Brain microvascular endothelial cell (primary cell): ENCODE data around the gene BDKRB1.
A peak's percentile ranks its signal among the peaks of the same experiment; 100 is the strongest.

Experiments used
- DNase-seq: peaks from one replicate; pipeline ENCODE4 v3.0.0-alpha.2; 2020
- H3K27ac ChIP-seq: fragments of 250-450 bp; sonication (Bioruptor Pico); 2 replicates; pipeline ENCODE4 v1.5.1; 2020; ENCODE audit warnings: mild to moderate bottlenecking, moderate library complexity
- H3K27me3 ChIP-seq: fragments of 250-450 bp; sonication (Bioruptor Pico); replicated peaks from 2 replicates; pipeline ENCODE4 v1.5.1; 2020; ENCODE audit warnings: mild to moderate bottlenecking
- H3K36me3 ChIP-seq: fragments of 250-450 bp; sonication (Bioruptor Pico); replicated peaks from 2 replicates; pipeline ENCODE4 v1.5.1; 2020; ENCODE audit warnings: mild to moderate bottlenecking
- H3K4me3 ChIP-seq: 2 replicates; pipeline ENCODE4 v1.5.1; 2011; ENCODE audit warnings: low read depth, mild to moderate bottlenecking, control low read depth, low read length, moderate library complexity
- in situ Hi-C: cut with HindIII; loops from 2 replicates; pipeline ENCODE4 v1.10.0; 2017; ENCODE audit warnings: low sequenced_read_pairs, low pct_ligation_motif_present
- TF ChIP-seq, protein P1 (sequence below): IDR thresholded peaks from 2 replicates; pipeline ENCODE4 v1.5.1; 2011; ENCODE audit warnings: low read depth, mild to moderate bottlenecking, moderate library complexity, low read length, control low read depth, inconsistent platforms; ENCODE audit errors: missing control alignments

BDKRB1 gene

DNA sequence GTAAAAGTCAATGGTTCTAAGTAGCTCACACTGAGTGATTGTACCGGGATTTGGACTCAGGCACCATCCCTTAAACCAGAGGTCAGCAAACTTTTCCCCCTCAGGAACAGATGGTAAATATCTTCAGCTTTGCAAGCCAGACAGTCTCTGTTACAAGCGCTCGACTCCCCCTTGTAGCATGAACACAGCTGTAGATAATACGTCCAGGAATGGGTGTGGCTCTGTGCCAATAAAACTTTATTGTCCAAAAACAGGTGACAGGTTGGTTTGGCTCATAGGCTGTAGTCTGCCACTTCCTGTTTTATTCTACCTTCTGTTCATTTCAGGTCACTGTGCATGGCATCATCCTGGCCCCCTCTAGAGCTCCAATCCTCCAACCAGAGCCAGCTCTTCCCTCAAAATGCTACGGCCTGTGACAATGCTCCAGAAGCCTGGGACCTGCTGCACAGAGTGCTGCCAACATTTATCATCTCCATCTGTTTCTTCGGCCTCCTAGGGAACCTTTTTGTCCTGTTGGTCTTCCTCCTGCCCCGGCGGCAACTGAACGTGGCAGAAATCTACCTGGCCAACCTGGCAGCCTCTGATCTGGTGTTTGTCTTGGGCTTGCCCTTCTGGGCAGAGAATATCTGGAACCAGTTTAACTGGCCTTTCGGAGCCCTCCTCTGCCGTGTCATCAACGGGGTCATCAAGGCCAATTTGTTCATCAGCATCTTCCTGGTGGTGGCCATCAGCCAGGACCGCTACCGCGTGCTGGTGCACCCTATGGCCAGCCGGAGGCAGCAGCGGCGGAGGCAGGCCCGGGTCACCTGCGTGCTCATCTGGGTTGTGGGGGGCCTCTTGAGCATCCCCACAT is 7.6 kb downstream of the BDKRB1 start:
- DNase-seq: no peak
- no peaks in the 10 kb centered on the region for H3K27me3 ChIP-seq
- H3K27ac ChIP-seq: no peak overlapping the region
- H3K4me3 ChIP-seq: no peak overlapping the region
- in situ Hi-C loops: no loop called here
- TF ChIP-seq, protein P1, sequence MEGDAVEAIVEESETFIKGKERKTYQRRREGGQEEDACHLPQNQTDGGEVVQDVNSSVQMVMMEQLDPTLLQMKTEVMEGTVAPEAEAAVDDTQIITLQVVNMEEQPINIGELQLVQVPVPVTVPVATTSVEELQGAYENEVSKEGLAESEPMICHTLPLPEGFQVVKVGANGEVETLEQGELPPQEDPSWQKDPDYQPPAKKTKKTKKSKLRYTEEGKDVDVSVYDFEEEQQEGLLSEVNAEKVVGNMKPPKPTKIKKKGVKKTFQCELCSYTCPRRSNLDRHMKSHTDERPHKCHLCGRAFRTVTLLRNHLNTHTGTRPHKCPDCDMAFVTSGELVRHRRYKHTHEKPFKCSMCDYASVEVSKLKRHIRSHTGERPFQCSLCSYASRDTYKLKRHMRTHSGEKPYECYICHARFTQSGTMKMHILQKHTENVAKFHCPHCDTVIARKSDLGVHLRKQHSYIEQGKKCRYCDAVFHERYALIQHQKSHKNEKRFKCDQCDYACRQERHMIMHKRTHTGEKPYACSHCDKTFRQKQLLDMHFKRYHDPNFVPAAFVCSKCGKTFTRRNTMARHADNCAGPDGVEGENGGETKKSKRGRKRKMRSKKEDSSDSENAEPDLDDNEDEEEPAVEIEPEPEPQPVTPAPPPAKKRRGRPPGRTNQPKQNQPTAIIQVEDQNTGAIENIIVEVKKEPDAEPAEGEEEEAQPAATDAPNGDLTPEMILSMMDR: no peak
- H3K36me3 ChIP-seq: no peaks in the 10 kb centered on the region

DNA sequence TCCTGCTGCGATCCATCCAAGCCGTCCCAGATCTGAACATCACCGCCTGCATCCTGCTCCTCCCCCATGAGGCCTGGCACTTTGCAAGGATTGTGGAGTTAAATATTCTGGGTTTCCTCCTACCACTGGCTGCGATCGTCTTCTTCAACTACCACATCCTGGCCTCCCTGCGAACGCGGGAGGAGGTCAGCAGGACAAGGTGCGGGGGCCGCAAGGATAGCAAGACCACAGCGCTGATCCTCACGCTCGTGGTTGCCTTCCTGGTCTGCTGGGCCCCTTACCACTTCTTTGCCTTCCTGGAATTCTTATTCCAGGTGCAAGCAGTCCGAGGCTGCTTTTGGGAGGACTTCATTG is 8.2 kb downstream of the BDKRB1 start:
- no peak for DNase-seq
- Histone ChIP-seq H3K27ac (no peak overlapping the region), H3K27me3 (no peaks in the 10 kb centered on the region), H3K36me3 (no peaks in the 10 kb centered on the region), H3K4me3 (no peak overlapping the region)
- in situ Hi-C loops: no loop called here
- TF ChIP-seq, protein P1: no peak

DNA sequence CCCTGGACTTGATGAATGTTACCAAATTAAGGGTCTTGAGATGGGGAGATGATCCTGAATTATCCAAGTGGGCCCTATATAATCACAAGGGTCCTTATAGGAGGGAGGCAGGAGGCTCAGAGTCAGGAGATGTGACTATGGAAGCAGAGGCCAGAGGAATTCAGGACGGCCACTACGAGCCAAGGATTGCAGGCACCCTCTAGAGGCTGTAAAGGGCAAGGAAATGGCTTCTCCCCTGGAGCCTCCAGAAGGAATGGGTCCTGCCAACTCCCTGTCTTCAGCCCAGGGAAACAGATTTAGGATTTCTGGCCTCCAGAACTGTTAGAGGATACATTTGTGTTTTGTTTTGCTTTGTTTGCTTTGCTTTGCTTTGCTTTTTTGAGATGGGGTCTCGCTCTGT is 8.8 kb downstream of the BDKRB1 start:
- Histone ChIP-seq H3K4me3 (no peak overlapping the region), H3K27ac (no peak overlapping the region), H3K27me3 (no peaks in the 10 kb centered on the region), H3K36me3 (no peaks in the 10 kb centered on the region)
- TF ChIP-seq, protein P1: peak; percentile 48
- in situ Hi-C loops: no loop called here
- DNase-seq: peak; percentile 39

DNA sequence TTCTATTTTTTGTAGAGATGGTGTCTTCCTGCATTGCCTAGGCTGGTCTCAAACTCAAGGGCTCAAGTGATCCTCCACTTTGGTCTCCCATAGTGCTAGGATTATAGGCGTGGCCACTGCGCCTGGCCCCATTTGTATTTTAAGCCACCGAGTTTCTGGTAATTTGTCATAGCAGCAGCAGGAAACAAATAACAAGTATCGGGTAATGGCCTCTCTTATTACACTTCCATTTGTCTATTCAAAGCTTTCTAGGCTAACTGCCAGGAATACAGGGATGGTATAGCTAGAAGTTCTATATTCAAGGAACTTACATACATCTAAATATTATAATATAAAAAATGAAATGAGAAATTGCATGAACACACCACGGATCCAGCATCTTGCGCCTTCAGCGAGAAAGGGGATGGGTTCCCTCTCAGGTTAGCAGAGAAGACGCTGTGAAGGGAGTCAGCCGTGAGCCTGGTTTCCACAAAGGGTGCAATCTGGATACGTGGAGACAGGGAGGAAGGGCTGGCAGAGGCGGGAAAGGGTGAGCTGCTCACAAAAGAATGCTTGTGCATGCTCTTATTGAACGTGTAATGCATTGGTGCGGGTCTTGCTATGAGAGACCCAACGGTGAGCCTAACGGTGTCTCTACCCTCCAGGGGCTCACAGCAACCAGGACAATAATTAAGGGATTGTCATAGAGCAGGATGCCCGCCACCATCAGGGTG is 9.5 kb downstream of the BDKRB1 start:
- H3K4me3 ChIP-seq: no peak overlapping the region
- H3K27me3 ChIP-seq: no peaks in the 10 kb centered on the region
- H3K36me3 ChIP-seq: no peaks in the 10 kb centered on the region
- TF ChIP-seq, protein P1: no peak
- in situ Hi-C loops: no loop called here
- DNase-seq: no peak
- H3K27ac ChIP-seq: no peak overlapping the region

DNA sequence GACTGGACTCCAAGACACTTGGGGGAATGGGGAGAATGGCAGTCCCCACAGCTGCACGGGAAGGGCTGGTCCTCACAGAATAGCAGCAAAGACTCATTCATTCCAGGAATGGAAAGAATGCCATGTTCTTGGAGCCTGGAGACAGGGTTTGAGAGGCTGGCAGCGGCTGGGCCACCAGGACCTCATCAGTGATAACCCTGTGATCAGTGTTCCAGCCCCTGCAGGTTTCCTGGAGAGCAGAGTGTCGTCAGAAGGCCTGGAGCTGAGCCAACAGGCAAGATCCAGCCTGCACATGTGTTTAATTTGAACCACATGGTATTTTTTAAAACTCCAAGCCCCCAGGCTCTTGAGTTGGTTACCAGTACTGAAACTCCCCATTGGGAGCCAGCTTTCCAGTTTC is 11.3 kb downstream of the BDKRB1 start:
- no peak overlapping the region for H3K4me3 ChIP-seq
- TF ChIP-seq, protein P1: no peak

More for the DNA sequence above, 11.3 kb downstream of the BDKRB1 start:
- H3K27ac ChIP-seq: no peak overlapping the region
- in situ Hi-C loops: no loop called here
- DNase-seq: peak; percentile 53
- H3K36me3 ChIP-seq: no peaks in the 10 kb centered on the region
- H3K27me3 ChIP-seq: no peaks in the 10 kb centered on the region
